Umbilical cord (tissue), 1 donor: ENCODE data around the gene KNL1. TPM values are rescaled to one million over a fixed set of nuclear protein-coding genes. Genes with fewer than 3 reads are reported as not detected.

ENCODE experiments used
- total RNA-seq: library from RNA; depleted of rRNA; stranded (reverse); fragments of >200 nt; gene quantifications from one replicate; pipeline ENCODE4 v1.2.3, GENCODE V29; 2014; ENCODE audit warnings: low replicate concordance; ENCODE audit not compliant: insufficient read depth

The KNL1 gene
- total RNA-seq, 1 donor from 2014 or later = 13.0 TPM

Other genes starting within 250 kb of the KNL1 start
- gene PHGR1, start 243.2 kb upstream of the KNL1 start, total RNA-seq = not detected
- gene DISP2, start 236.0 kb upstream of the KNL1 start, total RNA-seq = 1.2 TPM
- 13.5 TPM for gene KNSTRN, start 211.5 kb upstream of the KNL1 start, total RNA-seq
- gene IVD, start 188.5 kb upstream of the KNL1 start, total RNA-seq = 37.6 TPM
- gene BAHD1, start 153.3 kb upstream of the KNL1 start, total RNA-seq = 5.8 TPM
- gene CHST14, start 123.3 kb upstream of the KNL1 start, total RNA-seq = 11.1 TPM
- 20.0 TPM for gene CCDC32, start 29.2 kb upstream of the KNL1 start, total RNA-seq
- gene RPUSD2, start 24.9 kb upstream of the KNL1 start, total RNA-seq = 8.4 TPM
- gene RAD51, start 100.9 kb downstream of the KNL1 start, total RNA-seq = 0.48 TPM
- 9.4 TPM for gene RMDN3, start 161.0 kb downstream of the KNL1 start, total RNA-seq
- not detected for gene GCHFR, start 169.8 kb downstream of the KNL1 start, total RNA-seq
- gene C15orf62, start 175.7 kb downstream of the KNL1 start, total RNA-seq = 0.24 TPM
- gene ZFYVE19, start 212.8 kb downstream of the KNL1 start, total RNA-seq = 11.3 TPM
- 10.4 TPM for gene DNAJC17, start 213.2 kb downstream of the KNL1 start, total RNA-seq
- gene PPP1R14D, start 234.5 kb downstream of the KNL1 start, total RNA-seq = 1.7 TPM
- gene SPINT1, start 249.8 kb downstream of the KNL1 start, total RNA-seq = 16.6 TPM